HEK293 (cell line): ENCODE data around the gene HOXD10.

ENCODE experiments used
- CTCF ChIA-PET: fragments of 350-600 bp; formaldehyde crosslinking; extraction: SDS; loops from one replicate; lab custom pipeline; 2021; ENCODE audit warnings: antibody characterized with exemption; lab: Yijun Ruan, JAX
- POLR2A ChIA-PET: fragments of 300-600 bp; formaldehyde crosslinking; extraction: SDS; loops from one replicate; lab custom pipeline; 2020; ENCODE audit warnings: antibody characterized with exemption, inconsistent platforms; lab: Yijun Ruan, JAX
- H3K27ac ChIP-seq: fragments of 200-500 bp; sonication (Bioruptor generic); 2 replicates; pipeline ENCODE4 v1.5.1; 2014; ENCODE audit warnings: low read depth, low read length, control low read depth, inconsistent platforms; ENCODE audit errors: extremely low read depth
- H3K36me3 ChIP-seq, 2 experiments: fragments of 200-500 bp in 1 of 2; sonication (Bioruptor generic) in 1 of 2; 1 replicate in 1 of 2; 2 replicates in 1 of 2; pipeline ENCODE4 v1.5.1; 2014 to 2017; ENCODE audit warnings: inconsistent platforms in 2 of 2, low read length in 2 of 2; ENCODE audit not compliant: control insufficient read depth in 2 of 2, insufficient read depth in 1 of 2
- H3K4me1 ChIP-seq: fragments of 200-500 bp; sonication (Bioruptor generic); 2 replicates; pipeline ENCODE4 v1.5.1; 2014; ENCODE audit warnings: mild to moderate bottlenecking, low read length, inconsistent platforms; ENCODE audit not compliant: control insufficient read depth, insufficient read depth
- H3K4me3 ChIP-seq: 2 replicates; pipeline ENCODE4 v1.5.1; 2011; ENCODE audit warnings: low read depth, mild to moderate bottlenecking, control low read depth, low read length, moderate library complexity
- H3K9me3 ChIP-seq: fragments of 200-500 bp; sonication (Bioruptor generic); 2 replicates; pipeline ENCODE4 v1.5.1; 2014; ENCODE audit warnings: low read depth, low read length, inconsistent platforms; ENCODE audit not compliant: control insufficient read depth, insufficient read depth
- GLIS1 ChIP-seq: fragments of 450-650 bp; formaldehyde crosslinking; IDR thresholded peaks from 2 replicates; pipeline ENCODE4 v1.5.1; 2016; ENCODE audit warnings: missing biosample characterization, missing genetic modification characterization
- HOXC10 ChIP-seq: sonication (generic); formaldehyde crosslinking; IDR thresholded peaks from 2 replicates; pipeline ENCODE4 v1.8.1; 2023; ENCODE audit warnings: mild to moderate bottlenecking, missing genetic modification reagents
- KLF16 ChIP-seq: fragments of 450-650 bp; formaldehyde crosslinking; IDR thresholded peaks from 2 replicates; pipeline ENCODE4 v1.5.1; 2017; ENCODE audit warnings: missing biosample characterization, missing genetic modification characterization
- ZNF146 ChIP-seq: fragments of 450-650 bp; formaldehyde crosslinking; IDR thresholded peaks from 2 replicates; pipeline ENCODE4 v1.5.1; 2016; ENCODE audit warnings: missing biosample characterization, missing genetic modification characterization
- ZNF16 ChIP-seq: fragments of 450-650 bp; formaldehyde crosslinking; IDR thresholded peaks from 2 replicates; pipeline ENCODE4 v1.5.1; 2016; ENCODE audit warnings: low read depth, missing biosample characterization, missing genetic modification characterization
- ZNF202 ChIP-seq: fragments of 450-650 bp; formaldehyde crosslinking; IDR thresholded peaks from 2 replicates; pipeline ENCODE4 v1.5.1; 2016; ENCODE audit warnings: missing biosample characterization, missing genetic modification characterization, borderline replicate concordance
- ZNF302 ChIP-seq: fragments of 450-650 bp; formaldehyde crosslinking; IDR thresholded peaks from 2 replicates; pipeline ENCODE4 v1.5.1; 2016; ENCODE audit warnings: missing biosample characterization, missing genetic modification characterization, low read depth
- ZNF404 ChIP-seq: fragments of 450-650 bp; formaldehyde crosslinking; IDR thresholded peaks from 2 replicates; pipeline ENCODE4 v1.5.1; 2017; ENCODE audit warnings: missing biosample characterization, missing genetic modification characterization
- ZNF514 ChIP-seq: fragments of 450-650 bp; formaldehyde crosslinking; IDR thresholded peaks from 2 replicates; pipeline ENCODE4 v1.5.1; 2016; ENCODE audit warnings: missing biosample characterization, missing genetic modification characterization
- ZNF544 ChIP-seq: fragments of 450-650 bp; formaldehyde crosslinking; IDR thresholded peaks from 2 replicates; pipeline ENCODE4 v1.5.0; 2017; ENCODE audit warnings: missing biosample characterization, missing genetic modification characterization
- ZNF558 ChIP-seq: fragments of 450-650 bp; formaldehyde crosslinking; IDR thresholded peaks from 2 replicates; pipeline ENCODE4 v1.5.1; 2016; ENCODE audit warnings: missing biosample characterization, missing genetic modification characterization
- ZNF585B ChIP-seq: fragments of 450-650 bp; formaldehyde crosslinking; IDR thresholded peaks from 2 replicates; pipeline ENCODE4 v1.5.1; 2016; ENCODE audit warnings: missing biosample characterization, missing genetic modification characterization
- ZNF600 ChIP-seq: fragments of 450-650 bp; formaldehyde crosslinking; IDR thresholded peaks from 2 replicates; pipeline ENCODE4 v1.5.1; 2016; ENCODE audit warnings: missing biosample characterization, missing genetic modification characterization
- ZNF76 ChIP-seq: fragments of 450-650 bp; formaldehyde crosslinking; IDR thresholded peaks from 2 replicates; pipeline ENCODE4; 2016; ENCODE audit warnings: low read depth, missing biosample characterization, missing genetic modification characterization, borderline replicate concordance
- ZSCAN16 ChIP-seq: fragments of 450-650 bp; formaldehyde crosslinking; IDR thresholded peaks from 2 replicates; pipeline ENCODE4 v1.5.1; 2016; ENCODE audit warnings: missing biosample characterization, missing genetic modification characterization
- ZXDB ChIP-seq: fragments of 450-650 bp; formaldehyde crosslinking; IDR thresholded peaks from 2 replicates; pipeline ENCODE4 v1.5.1; 2016; ENCODE audit warnings: missing biosample characterization, missing genetic modification characterization
- TF ChIP-seq, protein P1 (sequence below): fragments of 450-650 bp; formaldehyde crosslinking; IDR thresholded peaks from 2 replicates; pipeline ENCODE4 v1.5.1; 2016; ENCODE audit warnings: missing biosample characterization, missing genetic modification characterization
- TF ChIP-seq, protein P2 (sequence below): fragments of 450-650 bp; formaldehyde crosslinking; IDR thresholded peaks from 2 replicates; pipeline ENCODE4 v1.5.1; 2016; ENCODE audit warnings: missing biosample characterization, missing genetic modification characterization
- TF ChIP-seq, protein P3 (sequence below): fragments of 450-650 bp; formaldehyde crosslinking; IDR thresholded peaks from 2 replicates; pipeline ENCODE4 v1.5.1; 2017; ENCODE audit warnings: missing biosample characterization, missing genetic modification characterization
- TF ChIP-seq, protein P4 (sequence below): fragments of 450-650 bp; formaldehyde crosslinking; IDR thresholded peaks from 2 replicates; pipeline ENCODE4 v1.5.1; 2017; ENCODE audit warnings: missing biosample characterization, missing genetic modification characterization
- TF ChIP-seq, protein P5 (sequence below): fragments of 450-650 bp; formaldehyde crosslinking; IDR thresholded peaks from 2 replicates; pipeline ENCODE4 v1.5.1; 2016; ENCODE audit warnings: missing biosample characterization, missing genetic modification characterization
- TF ChIP-seq, protein P6 (sequence below): IDR thresholded peaks from 2 replicates; pipeline ENCODE4 v1.6.1; 2011; ENCODE audit warnings: mild to moderate bottlenecking, low read depth, low read length, borderline replicate concordance

Gene HOXD10

DNA sequence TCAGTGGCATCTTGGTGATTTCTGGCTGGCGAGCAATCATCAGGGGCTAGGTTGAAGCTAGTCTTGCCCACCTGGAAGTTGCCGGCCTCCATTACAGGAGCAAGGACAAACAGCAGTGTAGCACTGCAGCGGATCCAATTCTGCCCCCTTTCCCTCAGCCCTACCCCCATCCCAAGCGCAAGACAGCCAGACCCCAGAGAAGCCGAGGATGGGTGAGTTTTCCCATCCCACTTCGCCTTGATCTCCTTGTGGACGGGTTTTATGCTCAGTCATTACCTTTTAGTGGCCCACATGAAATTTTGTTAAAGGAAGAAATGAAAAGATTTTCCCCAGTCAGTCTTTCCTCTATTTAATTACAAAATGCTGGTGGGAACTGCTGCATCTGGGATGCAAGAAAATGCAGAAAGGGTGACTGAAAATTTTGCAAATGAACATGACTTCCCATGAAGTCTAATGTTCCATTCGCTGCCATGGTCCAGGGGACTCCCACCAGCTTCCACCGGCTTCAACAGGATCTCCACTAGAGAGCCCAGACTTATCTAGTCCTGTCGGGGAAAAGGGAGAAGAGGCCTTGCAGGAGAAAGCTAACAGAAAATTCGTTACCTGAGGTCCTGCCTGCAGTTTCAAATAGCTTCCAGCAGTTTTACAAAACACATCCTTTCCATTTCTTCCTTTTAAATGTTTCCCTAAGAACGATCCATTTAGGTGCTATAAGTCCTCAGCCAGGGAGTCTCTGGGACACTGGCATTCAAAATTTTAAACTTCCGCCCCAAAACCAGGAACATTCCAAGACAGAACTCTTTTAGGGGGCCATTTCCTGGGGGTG, 4.0 kb downstream of the HOXD10 start (continued):
- TF ChIP-seq, protein P1, sequence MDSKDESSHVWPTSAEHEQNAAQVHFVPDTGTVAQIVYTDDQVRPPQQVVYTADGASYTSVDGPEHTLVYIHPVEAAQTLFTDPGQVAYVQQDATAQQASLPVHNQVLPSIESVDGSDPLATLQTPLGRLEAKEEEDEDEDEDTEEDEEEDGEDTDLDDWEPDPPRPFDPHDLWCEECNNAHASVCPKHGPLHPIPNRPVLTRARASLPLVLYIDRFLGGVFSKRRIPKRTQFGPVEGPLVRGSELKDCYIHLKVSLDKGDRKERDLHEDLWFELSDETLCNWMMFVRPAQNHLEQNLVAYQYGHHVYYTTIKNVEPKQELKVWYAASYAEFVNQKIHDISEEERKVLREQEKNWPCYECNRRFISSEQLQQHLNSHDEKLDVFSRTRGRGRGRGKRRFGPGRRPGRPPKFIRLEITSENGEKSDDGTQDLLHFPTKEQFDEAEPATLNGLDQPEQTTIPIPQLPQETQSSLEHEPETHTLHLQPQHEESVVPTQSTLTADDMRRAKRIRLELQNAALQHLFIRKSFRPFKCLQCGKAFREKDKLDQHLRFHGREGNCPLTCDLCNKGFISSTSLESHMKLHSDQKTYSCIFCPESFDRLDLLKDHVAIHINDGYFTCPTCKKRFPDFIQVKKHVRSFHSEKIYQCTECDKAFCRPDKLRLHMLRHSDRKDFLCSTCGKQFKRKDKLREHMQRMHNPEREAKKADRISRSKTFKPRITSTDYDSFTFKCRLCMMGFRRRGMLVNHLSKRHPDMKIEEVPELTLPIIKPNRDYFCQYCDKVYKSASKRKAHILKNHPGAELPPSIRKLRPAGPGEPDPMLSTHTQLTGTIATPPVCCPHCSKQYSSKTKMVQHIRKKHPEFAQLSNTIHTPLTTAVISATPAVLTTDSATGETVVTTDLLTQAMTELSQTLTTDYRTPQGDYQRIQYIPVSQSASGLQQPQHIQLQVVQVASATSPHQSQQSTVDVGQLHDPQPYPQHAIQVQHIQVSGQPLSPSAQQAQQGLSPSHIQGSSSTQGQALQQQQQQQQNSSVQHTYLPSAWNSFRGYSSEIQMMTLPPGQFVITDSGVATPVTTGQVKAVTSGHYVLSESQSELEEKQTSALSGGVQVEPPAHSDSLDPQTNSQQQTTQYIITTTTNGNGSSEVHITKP (tag by site-specific recombination), result no peak
- TF ChIP-seq ZNF16, result no peak
- TF ChIP-seq ZNF404 (tag by site-specific recombination), result no peak
- TF ChIP-seq, protein P2, sequence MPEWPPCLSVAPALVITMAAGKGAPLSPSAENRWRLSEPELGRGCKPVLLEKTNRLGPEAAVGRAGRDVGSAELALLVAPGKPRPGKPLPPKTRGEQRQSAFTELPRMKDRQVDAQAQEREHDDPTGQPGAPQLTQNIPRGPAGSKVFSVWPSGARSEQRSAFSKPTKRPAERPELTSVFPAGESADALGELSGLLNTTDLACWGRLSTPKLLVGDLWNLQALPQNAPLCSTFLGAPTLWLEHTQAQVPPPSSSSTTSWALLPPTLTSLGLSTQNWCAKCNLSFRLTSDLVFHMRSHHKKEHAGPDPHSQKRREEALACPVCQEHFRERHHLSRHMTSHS (tag by site-specific recombination), result no peak
- TF ChIP-seq ZXDB (tag by site-specific recombination), result no peak
- TF ChIP-seq ZNF600, result no peak
- no peak for TF ChIP-seq ZNF202 (tag by site-specific recombination)
- TF ChIP-seq GLIS1 (tag by site-specific recombination), result no peak
- TF ChIP-seq, protein P3, sequence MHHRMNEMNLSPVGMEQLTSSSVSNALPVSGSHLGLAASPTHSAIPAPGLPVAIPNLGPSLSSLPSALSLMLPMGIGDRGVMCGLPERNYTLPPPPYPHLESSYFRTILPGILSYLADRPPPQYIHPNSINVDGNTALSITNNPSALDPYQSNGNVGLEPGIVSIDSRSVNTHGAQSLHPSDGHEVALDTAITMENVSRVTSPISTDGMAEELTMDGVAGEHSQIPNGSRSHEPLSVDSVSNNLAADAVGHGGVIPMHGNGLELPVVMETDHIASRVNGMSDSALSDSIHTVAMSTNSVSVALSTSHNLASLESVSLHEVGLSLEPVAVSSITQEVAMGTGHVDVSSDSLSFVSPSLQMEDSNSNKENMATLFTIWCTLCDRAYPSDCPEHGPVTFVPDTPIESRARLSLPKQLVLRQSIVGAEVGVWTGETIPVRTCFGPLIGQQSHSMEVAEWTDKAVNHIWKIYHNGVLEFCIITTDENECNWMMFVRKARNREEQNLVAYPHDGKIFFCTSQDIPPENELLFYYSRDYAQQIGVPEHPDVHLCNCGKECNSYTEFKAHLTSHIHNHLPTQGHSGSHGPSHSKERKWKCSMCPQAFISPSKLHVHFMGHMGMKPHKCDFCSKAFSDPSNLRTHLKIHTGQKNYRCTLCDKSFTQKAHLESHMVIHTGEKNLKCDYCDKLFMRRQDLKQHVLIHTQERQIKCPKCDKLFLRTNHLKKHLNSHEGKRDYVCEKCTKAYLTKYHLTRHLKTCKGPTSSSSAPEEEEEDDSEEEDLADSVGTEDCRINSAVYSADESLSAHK, result no peak
- TF ChIP-seq, all 188 proteins: peak for 0

DNA sequence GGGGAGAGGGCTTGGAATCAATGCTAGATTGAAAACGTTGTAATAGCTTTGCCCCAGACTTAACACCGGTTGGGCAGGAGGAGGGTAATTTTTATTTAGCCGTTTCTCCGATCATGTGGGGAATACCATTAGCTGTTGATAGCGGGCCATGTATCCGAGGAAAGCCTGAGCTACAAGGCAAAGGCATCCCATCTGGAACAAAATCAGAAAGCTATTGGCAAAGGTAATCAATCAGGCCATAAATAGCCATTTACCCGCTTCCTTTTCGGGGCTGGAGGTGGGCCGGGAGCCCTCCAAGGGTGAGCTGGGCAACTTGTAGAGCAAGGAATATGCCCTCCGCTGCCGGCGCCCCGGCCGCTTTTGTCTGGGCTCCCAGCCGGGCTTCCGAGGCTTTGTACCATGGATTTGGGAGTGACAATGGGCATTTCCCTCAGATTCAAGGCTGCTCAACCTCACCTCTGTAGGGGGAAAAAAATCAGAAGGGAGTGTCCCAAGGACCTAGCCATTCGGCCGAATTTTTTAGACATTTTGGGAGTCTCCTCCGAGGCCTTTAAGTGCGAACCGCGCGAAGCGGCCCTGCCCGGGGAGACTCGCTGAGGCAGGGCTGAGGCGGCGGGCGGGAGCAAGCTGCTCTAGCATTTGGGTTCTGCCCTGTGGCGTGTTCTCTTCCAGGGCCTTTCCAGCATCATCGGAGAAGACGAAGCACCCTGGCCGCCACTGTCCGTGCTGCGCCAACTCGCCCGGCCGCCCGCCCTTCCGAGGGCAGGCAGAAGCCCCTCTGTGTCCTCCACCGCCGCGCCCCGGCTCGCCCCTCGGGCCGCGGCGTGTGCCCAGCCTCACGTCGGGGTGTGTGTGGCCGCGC, 4.8 kb downstream of the HOXD10 start:
- ChIA-PET POLR2A (no interaction called here), CTCF (interaction anchor here (0.5 to 0.9 kb wide), 2 partner anchors 152 to 839 kb away, joined by 3 to 4 read pairs; no protein-coding TSS in a partner anchor)
- no peak overlapping the region for H3K4me3 ChIP-seq
- no peak for TF ChIP-seq ZNF558 (tag by site-specific recombination)
- no peak for TF ChIP-seq ZNF76 (tag by site-specific recombination)
- no peak for TF ChIP-seq ZNF544 (tag by site-specific recombination)
- no peak for TF ChIP-seq ZNF585B (tag by site-specific recombination)
- TF ChIP-seq KLF16 (tag by site-specific recombination), result no peak
- no peak for TF ChIP-seq ZNF600
- TF ChIP-seq, protein P4, sequence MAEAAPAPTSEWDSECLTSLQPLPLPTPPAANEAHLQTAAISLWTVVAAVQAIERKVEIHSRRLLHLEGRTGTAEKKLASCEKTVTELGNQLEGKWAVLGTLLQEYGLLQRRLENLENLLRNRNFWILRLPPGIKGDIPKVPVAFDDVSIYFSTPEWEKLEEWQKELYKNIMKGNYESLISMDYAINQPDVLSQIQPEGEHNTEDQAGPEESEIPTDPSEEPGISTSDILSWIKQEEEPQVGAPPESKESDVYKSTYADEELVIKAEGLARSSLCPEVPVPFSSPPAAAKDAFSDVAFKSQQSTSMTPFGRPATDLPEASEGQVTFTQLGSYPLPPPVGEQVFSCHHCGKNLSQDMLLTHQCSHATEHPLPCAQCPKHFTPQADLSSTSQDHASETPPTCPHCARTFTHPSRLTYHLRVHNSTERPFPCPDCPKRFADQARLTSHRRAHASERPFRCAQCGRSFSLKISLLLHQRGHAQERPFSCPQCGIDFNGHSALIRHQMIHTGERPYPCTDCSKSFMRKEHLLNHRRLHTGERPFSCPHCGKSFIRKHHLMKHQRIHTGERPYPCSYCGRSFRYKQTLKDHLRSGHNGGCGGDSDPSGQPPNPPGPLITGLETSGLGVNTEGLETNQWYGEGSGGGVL (tag by site-specific recombination), result no peak
- no peak for TF ChIP-seq ZNF146
- no peak for TF ChIP-seq HOXC10 (CRISPR knock-in tag)
- TF ChIP-seq, protein P5, sequence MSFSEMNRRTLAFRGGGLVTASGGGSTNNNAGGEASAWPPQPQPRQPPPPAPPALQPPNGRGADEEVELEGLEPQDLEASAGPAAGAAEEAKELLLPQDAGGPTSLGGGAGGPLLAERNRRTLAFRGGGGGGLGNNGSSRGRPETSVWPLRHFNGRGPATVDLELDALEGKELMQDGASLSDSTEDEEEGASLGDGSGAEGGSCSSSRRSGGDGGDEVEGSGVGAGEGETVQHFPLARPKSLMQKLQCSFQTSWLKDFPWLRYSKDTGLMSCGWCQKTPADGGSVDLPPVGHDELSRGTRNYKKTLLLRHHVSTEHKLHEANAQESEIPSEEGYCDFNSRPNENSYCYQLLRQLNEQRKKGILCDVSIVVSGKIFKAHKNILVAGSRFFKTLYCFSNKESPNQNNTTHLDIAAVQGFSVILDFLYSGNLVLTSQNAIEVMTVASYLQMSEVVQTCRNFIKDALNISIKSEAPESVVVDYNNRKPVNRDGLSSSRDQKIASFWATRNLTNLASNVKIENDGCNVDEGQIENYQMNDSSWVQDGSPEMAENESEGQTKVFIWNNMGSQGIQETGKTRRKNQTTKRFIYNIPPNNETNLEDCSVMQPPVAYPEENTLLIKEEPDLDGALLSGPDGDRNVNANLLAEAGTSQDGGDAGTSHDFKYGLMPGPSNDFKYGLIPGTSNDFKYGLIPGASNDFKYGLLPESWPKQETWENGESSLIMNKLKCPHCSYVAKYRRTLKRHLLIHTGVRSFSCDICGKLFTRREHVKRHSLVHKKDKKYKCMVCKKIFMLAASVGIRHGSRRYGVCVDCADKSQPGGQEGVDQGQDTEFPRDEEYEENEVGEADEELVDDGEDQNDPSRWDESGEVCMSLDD (tag by site-specific recombination), result no peak
- no peak for TF ChIP-seq ZNF302 (tag by site-specific recombination)
- TF ChIP-seq, protein P6, sequence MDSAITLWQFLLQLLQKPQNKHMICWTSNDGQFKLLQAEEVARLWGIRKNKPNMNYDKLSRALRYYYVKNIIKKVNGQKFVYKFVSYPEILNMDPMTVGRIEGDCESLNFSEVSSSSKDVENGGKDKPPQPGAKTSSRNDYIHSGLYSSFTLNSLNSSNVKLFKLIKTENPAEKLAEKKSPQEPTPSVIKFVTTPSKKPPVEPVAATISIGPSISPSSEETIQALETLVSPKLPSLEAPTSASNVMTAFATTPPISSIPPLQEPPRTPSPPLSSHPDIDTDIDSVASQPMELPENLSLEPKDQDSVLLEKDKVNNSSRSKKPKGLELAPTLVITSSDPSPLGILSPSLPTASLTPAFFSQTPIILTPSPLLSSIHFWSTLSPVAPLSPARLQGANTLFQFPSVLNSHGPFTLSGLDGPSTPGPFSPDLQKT, result no peak
- TF ChIP-seq ZSCAN16, result no peak
- no peak for TF ChIP-seq ZNF514

More for the DNA sequence above, 4.8 kb downstream of the HOXD10 start:
- Histone ChIP-seq H3K36me3 (peaks cover 5 to 86% of the 10 kb centered on the region in 2 experiments; a peak in 2 of 3 replicates), H3K27ac (no peak overlapping the region), H3K9me3 (no peaks in the 10 kb centered on the region), H3K4me1 (no peaks in the 10 kb centered on the region)
